D341Med (cell line): ENCODE results near the gene SLC51B.
A peak's percentile ranks its signal among the peaks of the same experiment; 100 is the strongest.
"Not testable (repeated sequence)": the region's sequence is repeated elsewhere in the genome, so short reads cannot be mapped to it uniquely, and the experiment has no call there.

Experiments used
- DNase-seq: peaks from one replicate; pipeline ENCODE4 v3.0.0; 2012; ENCODE audit warnings: low spot score

SLC51B gene

DNA sequence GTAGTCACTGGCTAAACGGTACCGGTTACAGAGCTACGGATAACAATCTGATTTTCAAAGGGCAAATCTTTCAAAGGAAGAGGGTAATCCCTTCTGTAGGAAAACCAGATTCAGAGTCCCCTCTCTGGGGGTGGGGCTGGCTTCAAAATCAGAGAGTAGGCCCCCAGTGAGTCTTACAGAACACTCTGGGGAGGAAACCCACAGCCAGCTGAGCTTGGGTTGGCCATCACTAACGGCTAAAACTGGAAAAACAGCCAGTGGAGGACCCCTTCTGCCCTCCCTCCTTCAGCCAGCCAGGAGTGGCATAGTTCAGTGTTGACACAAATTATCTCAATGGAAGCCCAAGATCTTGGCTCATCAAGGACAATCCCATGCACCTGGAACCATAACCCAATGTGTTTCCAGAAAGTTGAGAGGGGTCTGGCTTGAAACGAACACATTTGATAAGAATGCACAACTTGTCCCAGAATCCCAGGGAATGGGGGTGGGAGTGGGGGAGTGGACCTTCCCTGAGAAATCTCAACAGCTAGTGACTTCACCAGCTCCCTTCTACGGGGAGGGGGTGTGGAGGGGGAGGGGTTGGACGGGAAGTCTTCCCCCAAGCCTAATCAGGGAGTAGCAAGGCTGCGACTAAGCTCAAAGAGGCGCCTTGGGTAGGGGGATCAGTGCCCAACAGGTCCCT, 21.6 kb downstream of the SLC51B start:
- no peak for DNase-seq

DNA sequence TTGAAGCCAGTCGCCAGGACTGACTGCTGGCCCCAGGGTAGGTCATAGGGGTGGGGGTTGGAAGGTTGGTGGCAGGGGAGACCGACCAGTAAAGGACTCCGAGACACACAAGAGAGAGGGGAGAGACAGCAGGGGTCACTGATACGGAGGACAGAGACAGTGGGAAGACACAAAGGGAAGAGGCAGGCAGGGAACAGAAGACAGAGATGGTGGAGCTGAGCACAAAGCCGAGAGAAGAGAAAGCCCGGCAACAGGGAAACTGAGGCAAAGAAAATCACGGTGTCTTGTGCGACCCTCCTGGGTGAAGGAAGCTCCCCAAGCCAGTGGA, 22.1 kb downstream of the SLC51B start:
- DNase-seq, result no peak

DNA sequence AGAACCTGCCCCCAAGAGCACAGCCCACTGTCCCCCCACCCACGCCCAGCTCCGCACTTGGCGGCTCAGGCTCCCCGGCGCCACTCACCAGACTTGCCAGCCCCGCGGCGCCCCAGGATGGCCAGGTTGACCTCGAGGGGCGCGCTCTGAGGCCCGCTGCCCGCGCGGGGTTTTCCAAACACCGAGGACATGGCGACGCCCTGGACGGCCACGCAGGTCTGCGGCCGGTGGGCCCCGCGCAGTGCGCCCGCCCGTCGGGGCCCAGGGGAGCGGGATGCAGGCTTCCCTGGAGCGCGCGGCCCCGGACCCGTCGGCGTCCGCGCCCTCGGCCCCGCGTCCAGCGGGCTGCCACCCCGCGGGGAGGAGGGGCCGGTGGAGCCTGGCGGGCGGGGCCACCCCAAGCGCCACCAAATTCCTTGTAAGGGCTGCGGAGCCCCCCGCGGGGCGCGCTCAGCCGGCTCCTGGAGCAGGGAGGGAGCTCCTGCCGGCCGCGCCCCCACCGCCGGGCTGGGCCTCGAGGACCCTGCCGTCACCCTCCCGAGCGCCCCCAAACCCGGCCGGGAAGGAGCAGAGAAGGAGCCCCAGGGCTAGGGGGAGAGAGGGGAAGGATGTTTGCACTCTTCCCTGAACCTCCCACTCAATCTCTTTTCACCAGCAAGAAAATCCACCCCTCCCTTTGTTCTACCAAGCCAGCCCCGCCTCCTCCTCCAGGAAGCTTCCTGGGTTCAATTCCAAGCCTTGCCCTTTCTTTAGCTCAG, 22.6 kb downstream of the SLC51B start, which contains the start of gene RASL12:
Gene RASL12 (minus strand): TSS at position 347 of the 758 bp plus-strand sequence. CDS start 156 bp downstream, at position 191.
- peak; percentile 61 for DNase-seq

DNA sequence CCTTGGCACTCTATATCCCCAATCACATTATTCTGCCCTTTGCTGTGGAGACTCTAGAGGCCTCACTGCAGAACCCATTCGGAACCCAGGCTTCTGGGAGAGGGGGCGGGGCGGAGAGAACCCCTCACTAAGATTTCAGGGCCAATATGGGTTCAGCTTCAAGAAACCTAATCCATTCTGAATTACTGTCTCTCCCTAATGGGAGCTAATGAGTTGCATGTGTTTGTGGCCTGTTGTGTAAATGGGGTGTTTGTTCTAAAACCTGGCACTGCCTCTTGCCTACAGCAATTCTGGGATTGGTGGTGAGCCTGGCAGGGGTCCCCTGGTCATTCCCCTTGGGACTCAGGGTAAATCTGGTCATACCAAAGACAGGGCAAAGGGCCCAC, 23.2 kb downstream of the SLC51B start:
- no peak for DNase-seq

DNA sequence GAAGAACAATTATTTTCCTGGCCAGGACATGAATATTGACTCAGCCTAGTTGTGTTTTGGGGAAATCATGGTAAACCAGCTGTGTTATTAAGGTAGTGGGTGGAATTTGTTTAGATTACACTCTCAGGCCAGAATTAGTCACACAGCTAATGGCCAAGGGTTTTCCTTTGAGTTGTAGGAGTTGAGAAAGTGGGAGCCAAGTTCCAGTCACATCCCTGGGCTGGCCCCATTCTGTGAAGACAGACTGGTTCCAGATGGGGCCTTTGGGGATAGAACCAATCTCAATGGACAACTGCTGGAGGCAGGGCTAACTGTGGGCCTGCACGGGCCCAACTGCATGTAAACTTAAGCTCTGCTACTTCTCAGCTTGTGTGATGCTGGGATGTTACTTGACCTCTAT, 24.0 kb downstream of the SLC51B start:
- DNase-seq, result no peak

DNA sequence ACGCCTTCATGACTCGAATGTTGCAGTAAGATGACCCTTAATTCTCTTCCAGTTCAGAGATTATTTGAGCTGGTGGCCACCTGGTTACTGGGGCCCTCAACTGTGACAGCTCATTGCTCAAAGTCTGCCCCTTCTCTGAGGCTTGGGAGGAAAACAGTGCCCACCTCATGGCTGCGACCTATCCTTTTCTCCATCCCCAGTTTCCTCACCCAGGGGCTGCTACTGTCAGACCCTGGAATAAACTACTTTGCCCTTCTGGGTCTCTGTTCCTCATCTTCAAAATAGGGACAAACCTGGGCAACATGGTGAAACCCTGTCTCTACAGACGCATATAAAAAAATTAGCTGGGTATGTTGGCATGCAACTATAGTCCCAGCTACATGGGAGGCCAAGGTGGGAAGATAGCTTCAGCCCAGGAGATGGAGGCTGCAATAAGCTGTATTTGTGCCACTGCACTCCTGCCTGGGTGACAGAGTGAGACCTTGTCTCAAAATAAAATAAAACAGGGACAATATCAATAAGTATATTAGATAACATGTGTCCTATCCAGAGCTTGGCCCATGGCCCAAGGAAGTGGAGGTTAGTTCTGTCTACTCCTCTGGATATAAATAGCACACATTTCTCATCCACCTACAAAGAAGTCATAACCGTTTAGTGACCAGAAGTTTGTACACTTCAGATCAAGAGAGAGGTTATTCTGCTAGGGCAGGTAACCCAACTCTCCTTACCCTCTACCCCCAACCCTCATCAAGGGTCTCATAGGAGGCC, 24.8 kb downstream of the SLC51B start:
- DNase-seq, result no peak

DNA sequence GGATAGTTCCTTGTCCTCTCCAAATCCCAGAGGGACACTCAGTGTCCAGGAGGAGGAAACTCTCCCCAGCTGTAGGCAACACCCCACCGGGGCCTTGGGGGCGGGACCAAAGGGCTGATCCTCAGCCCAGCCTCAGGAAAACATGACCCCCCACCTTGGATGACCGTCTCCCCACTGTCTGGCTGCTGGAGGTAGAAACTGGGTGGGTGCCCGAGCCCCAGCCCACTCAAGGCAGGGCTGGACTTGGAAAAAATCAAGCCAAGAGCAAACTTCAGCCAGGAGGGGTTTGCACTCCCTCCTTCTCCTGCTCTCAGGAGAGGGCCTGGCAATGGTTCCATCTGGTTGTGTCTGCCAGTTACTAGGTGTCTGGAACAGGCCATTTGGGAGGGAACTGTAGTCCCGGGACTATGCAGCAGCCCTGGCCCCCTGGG, 26.2 kb downstream of the SLC51B start:
- DNase-seq, result no peak

DNA sequence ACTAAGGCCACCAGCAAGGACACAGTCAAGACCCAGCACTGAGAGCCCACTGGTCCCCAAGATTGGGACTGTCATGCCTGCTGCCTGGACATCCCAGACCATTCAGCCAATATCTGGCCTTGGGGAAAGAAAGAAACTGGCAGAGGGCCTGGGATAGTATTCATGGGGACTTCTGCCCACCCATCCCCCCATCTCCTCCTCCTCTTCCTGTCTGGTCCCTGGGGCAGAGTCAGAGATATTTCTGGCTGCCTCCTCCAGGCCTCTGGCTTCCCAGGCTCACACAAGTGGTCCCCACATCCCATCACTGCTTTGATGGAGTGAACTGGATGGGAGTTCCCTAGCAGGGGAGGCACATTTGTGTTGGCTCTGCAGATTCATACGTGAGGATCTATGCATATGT, 26.8 kb downstream of the SLC51B start:
- no peak for DNase-seq

DNA sequence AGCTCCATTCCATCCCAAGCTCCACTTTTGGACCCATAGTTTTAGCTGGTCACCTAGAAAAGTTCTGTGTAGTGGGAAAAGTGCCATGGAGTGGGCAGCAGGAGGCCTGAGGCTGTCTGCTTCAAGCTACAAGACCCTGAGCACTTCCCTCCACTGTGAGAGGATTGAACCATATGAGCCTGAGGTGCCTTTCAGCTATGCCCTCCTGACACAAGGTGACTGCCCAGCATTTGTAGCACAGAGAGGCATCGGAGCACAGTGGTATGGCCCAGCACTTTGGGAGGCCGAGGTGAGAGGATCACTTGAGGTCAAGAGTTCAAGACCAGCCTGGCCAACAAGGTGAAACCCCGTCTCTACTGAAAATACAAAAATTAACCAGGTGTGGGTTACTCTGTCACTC, 27.4 kb downstream of the SLC51B start:
- DNase-seq, result no peak

DNA sequence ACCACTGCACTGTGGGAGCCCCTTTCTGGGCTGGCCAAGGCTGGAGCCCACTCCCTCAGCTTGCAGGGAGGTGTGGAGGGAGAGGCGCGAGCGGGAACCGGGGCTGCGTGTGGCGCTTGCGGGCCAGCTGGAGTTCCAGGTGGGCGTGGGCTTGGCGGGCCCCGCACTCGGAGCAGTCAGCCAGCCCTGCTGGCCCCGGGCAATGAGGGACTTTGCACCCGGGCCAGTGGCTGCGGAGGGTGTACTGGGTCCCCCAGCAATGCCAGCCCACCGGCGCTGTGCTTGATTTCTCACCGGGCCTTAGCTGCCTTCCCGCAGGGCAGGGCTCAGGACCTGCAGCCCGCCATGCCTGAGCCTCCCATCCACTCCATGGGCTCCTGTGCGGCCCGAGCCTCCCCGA, 29.8 kb downstream of the SLC51B start:
- DNase-seq, result not testable (repeated sequence)

DNA sequence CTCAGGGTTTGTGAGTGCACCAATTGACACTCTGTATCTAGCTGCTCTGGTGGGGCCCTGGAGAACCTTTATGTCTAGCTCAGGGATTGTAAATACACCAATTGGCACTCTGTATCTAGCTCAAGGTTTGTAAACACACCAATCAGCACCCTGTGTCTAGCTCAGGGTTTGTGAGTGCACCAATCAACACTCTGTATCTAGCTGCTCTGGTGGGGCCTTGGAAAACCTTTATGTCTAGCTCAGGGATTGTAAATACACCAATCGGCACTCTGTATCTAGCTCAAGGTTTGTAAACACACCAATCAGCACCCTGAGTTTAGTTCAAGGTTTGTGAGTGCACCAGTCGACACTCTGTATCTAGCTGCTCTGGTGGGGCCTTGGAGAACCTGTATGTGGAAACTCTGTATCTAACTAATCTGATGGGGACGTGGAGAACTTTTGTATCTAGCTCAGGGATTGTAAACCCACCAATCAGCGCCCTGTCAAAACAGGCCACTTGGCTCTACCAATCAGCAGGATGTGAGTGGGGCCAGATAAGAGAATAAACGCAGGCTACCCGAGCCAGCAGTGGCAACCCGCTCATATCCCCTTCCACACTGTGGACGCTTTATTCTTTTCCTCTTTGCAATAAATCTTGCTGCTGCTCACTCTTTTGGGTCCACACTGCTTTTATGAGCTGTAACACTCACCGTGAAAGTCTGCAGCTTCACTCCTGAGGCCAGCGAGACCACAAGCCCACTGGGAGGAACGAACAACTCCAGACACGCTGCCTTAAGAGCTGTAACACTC, 30.6 kb downstream of the SLC51B start:
- not testable (repeated sequence) for DNase-seq

DNA sequence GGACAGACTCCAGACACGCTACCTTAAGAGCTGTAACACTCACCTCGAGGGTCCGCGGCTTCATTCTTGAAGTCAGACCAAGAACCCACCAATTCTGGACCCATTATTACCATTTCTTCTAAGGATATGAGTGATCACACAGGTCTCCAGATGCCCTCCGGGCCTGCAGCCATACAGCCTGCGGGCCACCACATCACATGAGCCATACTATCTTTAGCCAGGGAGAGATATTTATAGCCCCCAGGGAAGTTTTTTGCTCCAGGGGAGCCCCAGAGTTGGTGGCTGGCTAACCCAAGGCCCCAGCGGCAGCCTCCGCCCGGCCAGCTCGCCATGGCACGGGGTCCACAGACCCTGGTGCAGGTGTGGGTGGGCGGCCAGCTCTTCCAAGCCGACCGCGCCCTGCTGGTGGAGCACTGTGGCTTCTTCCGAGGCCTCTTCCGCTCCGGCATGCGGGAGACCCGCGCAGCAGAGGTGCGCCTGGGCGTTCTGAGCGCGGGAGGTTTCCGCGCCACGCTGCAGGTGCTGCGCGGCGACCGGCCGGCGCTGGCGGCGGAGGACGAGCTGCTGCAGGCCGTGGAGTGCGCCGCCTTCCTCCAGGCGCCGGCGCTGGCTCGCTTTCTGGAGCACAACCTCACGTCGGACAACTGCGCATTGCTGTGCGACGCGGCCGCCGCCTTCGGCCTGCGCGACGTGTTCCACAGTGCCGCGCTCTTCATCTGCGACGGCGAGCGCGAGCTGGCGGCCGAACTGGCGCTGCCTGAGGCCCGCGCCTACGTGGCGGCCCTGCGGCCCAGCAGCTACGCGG, 31.5 kb downstream of the SLC51B start, which contains the start of gene KBTBD13:
Gene KBTBD13 (plus strand): TSS at position 261 of the 805 bp plus-strand sequence. CDS start 70 bp downstream, at position 331.
- no peak for DNase-seq

DNA sequence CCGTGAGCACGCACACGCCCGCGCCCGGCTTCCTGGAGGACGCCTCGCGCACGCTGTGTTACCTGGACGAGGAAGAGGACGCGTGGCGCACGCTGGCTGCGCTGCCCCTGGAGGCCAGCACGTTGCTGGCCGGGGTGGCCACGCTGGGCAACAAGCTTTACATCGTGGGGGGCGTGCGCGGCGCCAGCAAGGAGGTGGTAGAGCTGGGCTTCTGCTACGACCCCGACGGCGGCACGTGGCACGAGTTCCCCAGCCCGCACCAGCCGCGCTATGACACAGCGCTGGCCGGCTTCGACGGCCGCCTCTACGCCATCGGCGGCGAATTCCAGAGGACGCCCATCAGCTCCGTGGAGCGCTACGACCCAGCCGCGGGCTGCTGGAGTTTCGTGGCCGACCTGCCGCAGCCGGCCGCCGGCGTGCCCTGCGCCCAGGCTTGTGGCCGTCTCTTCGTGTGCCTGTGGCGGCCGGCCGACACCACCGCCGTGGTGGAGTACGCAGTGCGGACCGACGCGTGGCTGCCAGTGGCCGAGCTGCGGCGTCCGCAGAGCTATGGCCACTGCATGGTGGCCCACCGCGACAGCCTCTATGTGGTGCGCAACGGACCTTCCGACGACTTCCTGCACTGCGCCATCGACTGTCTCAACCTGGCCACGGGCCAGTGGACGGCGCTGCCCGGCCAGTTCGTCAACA, 32.2 kb downstream of the SLC51B start:
- DNase-seq, result no peak

DNA sequence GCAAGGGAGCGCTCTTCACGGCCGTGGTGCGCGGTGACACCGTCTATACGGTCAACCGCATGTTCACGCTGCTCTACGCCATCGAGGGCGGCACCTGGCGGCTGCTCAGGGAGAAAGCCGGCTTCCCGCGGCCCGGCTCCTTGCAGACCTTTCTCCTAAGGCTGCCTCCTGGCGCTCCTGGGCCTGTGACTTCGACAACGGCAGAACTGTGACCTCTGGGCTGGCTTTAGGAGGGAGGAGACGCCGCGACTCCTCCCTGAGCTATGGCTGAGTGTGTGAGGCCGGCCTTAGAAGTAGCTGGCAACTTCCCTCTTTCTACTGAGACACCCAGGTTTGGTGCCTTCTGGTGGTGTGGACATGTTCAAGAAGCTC, 32.8 kb downstream of the SLC51B start:
- DNase-seq, result no peak

DNA sequence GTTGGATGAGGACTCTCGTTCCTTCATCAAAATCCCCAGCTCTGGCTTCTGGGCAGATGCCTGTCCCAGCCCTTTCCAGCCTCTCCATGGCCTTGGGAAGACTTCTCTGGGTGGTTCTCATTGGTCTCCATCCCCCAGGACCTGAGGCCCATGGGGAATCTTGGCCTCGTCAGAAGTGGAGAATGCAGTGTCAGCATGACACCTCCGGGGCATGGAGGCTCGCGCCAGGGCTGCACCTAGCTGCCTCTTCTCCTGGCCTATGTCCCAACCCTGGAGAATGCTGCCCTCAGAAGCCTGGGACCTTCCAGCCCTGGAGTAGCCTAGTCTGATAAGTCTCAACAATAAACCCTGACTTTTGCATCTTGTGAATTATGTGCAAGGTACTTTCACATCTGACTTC, 34.4 kb downstream of the SLC51B start:
- DNase-seq, result no peak

DNA sequence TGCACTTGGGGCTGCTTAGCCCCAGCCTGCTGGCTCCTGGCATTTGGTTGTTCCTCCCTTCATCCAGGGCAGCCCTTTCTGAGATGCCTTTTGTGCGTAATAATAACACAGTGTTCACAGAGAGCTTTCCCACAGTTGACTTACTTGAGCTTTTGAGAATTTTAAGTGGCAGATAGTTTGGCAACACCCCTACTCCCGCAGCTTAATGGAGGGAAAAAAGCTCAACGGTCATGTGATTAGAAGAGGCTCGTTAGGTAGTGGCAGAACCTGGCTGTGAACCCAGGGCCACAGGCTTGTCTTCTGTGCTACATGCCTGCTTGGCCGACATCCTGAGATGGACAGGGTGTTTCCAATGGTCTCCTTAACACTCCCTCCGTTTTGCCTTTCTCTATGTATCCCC, 36.1 kb downstream of the SLC51B start:
- no peak for DNase-seq

DNA sequence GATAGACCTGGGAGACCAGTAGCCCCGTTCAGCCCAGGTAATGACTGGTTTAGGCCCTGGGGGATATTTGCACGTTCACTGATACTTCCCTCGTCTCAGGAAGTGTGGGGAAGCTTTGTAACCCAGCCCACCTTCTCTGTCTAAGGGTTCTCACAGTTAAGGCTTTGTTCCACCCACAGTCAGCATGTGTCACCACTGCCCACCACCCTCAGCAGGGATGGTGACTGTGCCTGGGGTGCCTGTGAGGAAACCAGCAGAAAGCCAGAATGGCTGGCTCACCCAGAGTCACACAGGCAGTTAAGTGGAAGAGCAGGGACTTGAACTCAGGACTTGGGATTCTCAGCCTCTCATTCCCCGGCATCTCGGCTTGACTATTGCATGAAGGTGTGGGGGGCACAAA, 36.6 kb downstream of the SLC51B start:
- DNase-seq, result no peak

DNA sequence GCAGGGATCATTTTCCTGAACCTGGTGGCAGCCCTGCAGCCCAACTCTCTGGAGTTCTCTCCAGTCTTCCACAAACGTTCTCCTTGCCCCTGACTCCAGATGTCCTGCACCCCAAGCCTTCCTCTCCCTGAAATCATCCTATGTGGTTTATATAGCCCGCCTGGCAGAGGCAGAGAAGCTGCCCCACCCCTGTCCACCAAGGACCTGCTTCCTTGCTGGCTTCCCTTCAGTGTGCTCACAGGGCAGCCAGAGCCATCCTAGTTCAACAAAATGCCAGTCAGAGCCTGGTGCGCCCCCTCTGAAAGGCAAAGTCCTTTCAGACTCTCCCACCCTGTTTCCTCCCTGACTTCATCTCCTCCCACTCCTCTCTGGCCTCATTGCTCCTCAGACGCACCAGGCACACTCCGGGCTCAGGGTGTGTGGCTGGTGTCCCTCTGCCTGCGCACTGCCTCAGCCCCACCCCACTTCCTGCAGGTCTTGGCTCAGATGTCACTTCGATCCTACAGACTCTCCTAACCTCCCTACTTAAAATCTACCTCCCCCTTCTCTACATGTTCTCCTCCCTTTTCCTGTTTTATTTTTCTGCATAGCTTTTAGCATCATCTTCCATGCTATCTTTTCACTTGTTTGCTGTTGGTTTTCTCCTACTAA, 37.2 kb downstream of the SLC51B start:
- DNase-seq, result no peak

DNA sequence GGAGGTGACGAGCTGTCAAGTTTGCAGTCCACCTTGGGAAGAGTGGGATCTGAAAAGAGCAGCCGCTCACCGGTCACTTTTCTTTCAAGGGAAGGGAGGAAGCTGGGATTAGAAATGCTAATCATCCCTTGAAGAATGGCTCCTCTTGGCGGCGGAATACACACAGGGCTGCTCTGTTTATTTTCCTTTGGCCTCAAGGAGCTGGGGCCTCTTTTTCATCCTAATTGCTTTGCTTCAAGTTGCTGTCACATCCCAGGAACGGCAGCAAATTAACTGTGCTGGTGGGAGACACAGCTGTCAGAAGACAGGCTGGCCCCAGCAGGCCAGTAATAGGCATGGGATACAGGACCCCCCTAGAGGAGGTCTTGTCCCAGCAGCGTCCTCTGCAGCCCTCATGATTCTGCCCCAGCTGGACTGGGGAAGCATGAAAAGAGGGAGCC, 38.1 kb downstream of the SLC51B start:
- DNase-seq, result no peak
